ENCODE data around the gene KRT7. TPM values are rescaled to one million over a fixed set of nuclear protein-coding genes. Genes with fewer than 3 reads are reported as not detected.

KRT7 gene
- total and polyA plus RNA-seq, 4 donors = 0.37 to 9.9 (median 7.0) TPM

DNA sequence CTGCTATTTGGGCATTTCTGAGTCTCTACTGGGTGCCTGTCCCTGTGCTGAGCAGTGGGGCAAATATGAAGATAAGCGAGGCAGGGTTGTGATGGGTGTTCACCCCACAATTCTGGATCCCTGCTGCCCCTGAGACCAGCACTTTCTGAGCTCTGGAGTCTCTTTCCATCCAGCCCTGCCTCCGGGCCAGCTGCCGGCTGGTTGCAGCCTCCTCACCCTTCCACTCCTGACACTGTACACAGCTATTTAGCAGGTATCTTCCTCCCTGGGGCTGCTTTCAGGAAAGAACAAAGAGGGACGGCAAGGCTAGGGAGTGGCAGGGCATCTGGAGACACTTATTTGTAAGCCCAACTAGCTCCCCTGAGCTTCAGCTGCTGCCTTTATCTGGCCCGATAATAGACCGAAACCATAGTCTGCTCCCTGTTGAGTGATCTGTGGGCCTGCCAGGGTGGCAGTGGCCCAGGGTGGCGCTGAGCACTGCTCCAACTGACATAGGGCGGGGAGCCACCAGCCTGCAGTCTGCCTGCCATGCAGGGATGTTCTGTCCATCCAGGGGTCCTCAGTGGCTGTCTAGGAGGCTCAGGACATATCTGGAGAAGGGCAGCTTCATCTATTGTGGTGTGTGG is 33.6 kb upstream of the KRT7 start:
- H3K9ac ChIP-seq (ENCODE audit: low read depth in 1 of 2, low read length in 2 of 2) = no peak overlapping the region
- H3K36me3 ChIP-seq (ENCODE audit: control insufficient read depth in 4 of 4, insufficient read depth in 3 of 4, low read depth in 1 of 4, low read length in 3 of 4) = no peaks in the 10 kb centered on the region
- 86% methylated on average over 8 of the region's 8 CpGs for WGBS
- no peaks in the 10 kb centered on the region for H3K27me3 ChIP-seq (ENCODE audit: control insufficient read depth in 4 of 4, insufficient read depth in 4 of 4, low read length in 3 of 4)
- no peak overlapping the region for H3K4me3 ChIP-seq (ENCODE audit: low read depth in 1 of 3, low read length in 3 of 3)
- peaks cover 0 to 3% (median 0%) of the 10 kb centered on the region in 4 donors for H3K4me1 ChIP-seq (ENCODE audit: control insufficient read depth in 4 of 4, insufficient read depth in 4 of 4, low read length in 3 of 4)
- H3K9me3 ChIP-seq (ENCODE audit: control insufficient read depth in 4 of 4, low read length in 3 of 4) = no peaks in the 10 kb centered on the region
- TF ChIP-seq FOXA2 (IDR thresholded peaks at IDR 0.05) (no peak), RXRA (IDR thresholded peaks at IDR 0.05) (no peak), HNF4A (conservative IDR thresholded peaks at IDR 0.05) (no peak), TAF1 (conservative IDR thresholded peaks at IDR 0.05) (no peak)
- TF ChIP-seq, protein P1, sequence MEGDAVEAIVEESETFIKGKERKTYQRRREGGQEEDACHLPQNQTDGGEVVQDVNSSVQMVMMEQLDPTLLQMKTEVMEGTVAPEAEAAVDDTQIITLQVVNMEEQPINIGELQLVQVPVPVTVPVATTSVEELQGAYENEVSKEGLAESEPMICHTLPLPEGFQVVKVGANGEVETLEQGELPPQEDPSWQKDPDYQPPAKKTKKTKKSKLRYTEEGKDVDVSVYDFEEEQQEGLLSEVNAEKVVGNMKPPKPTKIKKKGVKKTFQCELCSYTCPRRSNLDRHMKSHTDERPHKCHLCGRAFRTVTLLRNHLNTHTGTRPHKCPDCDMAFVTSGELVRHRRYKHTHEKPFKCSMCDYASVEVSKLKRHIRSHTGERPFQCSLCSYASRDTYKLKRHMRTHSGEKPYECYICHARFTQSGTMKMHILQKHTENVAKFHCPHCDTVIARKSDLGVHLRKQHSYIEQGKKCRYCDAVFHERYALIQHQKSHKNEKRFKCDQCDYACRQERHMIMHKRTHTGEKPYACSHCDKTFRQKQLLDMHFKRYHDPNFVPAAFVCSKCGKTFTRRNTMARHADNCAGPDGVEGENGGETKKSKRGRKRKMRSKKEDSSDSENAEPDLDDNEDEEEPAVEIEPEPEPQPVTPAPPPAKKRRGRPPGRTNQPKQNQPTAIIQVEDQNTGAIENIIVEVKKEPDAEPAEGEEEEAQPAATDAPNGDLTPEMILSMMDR (IDR thresholded peaks at IDR 0.05; ENCODE audit: low read depth, low read length, missing input control) = no peak
- TF ChIP-seq, protein P2, sequence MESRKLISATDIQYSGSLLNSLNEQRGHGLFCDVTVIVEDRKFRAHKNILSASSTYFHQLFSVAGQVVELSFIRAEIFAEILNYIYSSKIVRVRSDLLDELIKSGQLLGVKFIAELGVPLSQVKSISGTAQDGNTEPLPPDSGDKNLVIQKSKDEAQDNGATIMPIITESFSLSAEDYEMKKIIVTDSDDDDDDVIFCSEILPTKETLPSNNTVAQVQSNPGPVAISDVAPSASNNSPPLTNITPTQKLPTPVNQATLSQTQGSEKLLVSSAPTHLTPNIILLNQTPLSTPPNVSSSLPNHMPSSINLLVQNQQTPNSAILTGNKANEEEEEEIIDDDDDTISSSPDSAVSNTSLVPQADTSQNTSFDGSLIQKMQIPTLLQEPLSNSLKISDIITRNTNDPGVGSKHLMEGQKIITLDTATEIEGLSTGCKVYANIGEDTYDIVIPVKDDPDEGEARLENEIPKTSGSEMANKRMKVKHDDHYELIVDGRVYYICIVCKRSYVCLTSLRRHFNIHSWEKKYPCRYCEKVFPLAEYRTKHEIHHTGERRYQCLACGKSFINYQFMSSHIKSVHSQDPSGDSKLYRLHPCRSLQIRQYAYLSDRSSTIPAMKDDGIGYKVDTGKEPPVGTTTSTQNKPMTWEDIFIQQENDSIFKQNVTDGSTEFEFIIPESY (IDR thresholded peaks at IDR 0.05) = no peak
- TF ChIP-seq, protein P3, sequence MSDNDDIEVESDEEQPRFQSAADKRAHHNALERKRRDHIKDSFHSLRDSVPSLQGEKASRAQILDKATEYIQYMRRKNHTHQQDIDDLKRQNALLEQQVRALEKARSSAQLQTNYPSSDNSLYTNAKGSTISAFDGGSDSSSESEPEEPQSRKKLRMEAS (IDR thresholded peaks at IDR 0.05) = no peak
- TF ChIP-seq, protein P4, sequence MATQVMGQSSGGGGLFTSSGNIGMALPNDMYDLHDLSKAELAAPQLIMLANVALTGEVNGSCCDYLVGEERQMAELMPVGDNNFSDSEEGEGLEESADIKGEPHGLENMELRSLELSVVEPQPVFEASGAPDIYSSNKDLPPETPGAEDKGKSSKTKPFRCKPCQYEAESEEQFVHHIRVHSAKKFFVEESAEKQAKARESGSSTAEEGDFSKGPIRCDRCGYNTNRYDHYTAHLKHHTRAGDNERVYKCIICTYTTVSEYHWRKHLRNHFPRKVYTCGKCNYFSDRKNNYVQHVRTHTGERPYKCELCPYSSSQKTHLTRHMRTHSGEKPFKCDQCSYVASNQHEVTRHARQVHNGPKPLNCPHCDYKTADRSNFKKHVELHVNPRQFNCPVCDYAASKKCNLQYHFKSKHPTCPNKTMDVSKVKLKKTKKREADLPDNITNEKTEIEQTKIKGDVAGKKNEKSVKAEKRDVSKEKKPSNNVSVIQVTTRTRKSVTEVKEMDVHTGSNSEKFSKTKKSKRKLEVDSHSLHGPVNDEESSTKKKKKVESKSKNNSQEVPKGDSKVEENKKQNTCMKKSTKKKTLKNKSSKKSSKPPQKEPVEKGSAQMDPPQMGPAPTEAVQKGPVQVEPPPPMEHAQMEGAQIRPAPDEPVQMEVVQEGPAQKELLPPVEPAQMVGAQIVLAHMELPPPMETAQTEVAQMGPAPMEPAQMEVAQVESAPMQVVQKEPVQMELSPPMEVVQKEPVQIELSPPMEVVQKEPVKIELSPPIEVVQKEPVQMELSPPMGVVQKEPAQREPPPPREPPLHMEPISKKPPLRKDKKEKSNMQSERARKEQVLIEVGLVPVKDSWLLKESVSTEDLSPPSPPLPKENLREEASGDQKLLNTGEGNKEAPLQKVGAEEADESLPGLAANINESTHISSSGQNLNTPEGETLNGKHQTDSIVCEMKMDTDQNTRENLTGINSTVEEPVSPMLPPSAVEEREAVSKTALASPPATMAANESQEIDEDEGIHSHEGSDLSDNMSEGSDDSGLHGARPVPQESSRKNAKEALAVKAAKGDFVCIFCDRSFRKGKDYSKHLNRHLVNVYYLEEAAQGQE (IDR thresholded peaks at IDR 0.05) = no peak
- no peak for DNase-seq (ENCODE audit: low spot score)
- no peak overlapping the region for H3K27ac ChIP-seq (ENCODE audit: low read depth in 1 of 2, low read length in 2 of 2)

DNA sequence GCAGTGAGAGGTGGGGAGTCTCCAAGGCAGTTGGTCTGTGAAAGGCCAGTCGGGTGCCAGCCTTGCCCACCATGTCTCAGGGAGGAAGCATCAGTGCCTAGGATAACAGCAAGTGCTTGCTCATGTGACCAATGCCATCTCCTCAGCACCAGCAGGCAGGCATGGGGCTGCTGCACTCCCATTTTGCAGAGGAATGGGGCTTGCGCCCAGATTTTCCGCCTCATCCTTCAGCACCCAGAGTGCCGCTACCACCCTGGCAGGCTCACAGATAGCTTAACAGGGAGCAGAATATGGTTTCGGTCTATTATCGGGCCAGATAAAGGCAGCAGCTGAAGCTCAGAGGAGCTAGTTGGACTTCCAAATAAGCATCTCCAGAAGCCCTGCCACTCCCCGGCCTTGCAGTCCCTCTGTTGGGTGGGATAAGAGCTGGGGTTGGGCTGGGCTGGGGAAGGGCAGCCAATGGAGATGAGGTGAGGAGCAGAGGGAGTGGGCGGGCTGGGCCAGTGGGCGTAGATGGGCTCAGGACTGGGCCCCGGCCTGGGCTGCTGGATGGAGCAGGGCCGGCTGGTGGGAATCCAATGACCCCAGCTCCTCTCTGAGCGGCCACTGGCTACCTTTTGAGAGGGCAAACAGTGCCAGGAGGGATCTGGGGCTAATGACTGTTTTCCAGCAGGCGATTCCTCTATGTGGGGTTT is 32.8 kb upstream of the KRT7 start:
- Histone ChIP-seq H3K9me3 (ENCODE audit: control insufficient read depth in 4 of 4, low read length in 3 of 4) (no peaks in the 10 kb centered on the region), H3K4me3 (ENCODE audit: low read depth in 1 of 3, low read length in 3 of 3) (no peak overlapping the region), H3K9ac (ENCODE audit: low read depth in 1 of 2, low read length in 2 of 2) (no peak overlapping the region), H3K27me3 (ENCODE audit: control insufficient read depth in 4 of 4, insufficient read depth in 4 of 4, low read length in 3 of 4) (no peaks in the 10 kb centered on the region), H3K4me1 (ENCODE audit: control insufficient read depth in 4 of 4, insufficient read depth in 4 of 4, low read length in 3 of 4) (peaks cover 0 to 3% (median 0%) of the 10 kb centered on the region in 4 donors), H3K36me3 (ENCODE audit: control insufficient read depth in 4 of 4, insufficient read depth in 3 of 4, low read depth in 1 of 4, low read length in 3 of 4) (no peaks in the 10 kb centered on the region), H3K27ac (ENCODE audit: low read depth in 1 of 2, low read length in 2 of 2) (no peak overlapping the region)
- 91% methylated on average over 13 of the region's 13 CpGs for WGBS
- no peak for DNase-seq (ENCODE audit: low spot score)
- no peak for TF ChIP-seq HNF4G (IDR thresholded peaks at IDR 0.05)
- TF ChIP-seq TAF1 (conservative IDR thresholded peaks at IDR 0.05) = no peak
- no peak for TF ChIP-seq RAD21 (IDR thresholded peaks at IDR 0.05)
- no peak for TF ChIP-seq HNF4A (conservative IDR thresholded peaks at IDR 0.05)

All from liver (tissue), 9 donors.